ENCODE data around the gene CNTN4. TPM values are rescaled to one million over a fixed set of nuclear protein-coding genes. Genes with fewer than 3 reads are reported as not detected.

Gene CNTN4
- polyA plus RNA-seq, 1 donor (not counting 4 experiments of a cell fraction or from before 2014, with no cell fraction given): not detected

GRCh38 chr3:2889736-2890135, 791.1 kb downstream of the CNTN4 start:
- no peaks in the 10 kb centered on the region for H3K79me2 ChIP-seq (ENCODE audit: control insufficient read depth, insufficient read depth, low read length)
- FAIRE-seq (no peak), DNase-seq (ENCODE audit: low read depth, low spot score) (no peak)
- H3K4me2 ChIP-seq (ENCODE audit: control insufficient read depth, extremely low read depth, insufficient read depth, low read depth, low read length): no peak overlapping the region
- H3K27me3 ChIP-seq (ENCODE audit: control insufficient read depth, extremely low read depth, insufficient read depth, low read length): no peaks in the 10 kb centered on the region
- no peaks in the 10 kb centered on the region for H3K4me1 ChIP-seq (ENCODE audit: control insufficient read depth, extremely low read depth, insufficient read depth, low read length)
- H3K9me3 ChIP-seq (ENCODE audit: control insufficient read depth, low read depth, low read length): peaks cover 1% of the 10 kb centered on the region
- H3K4me3 ChIP-seq (ENCODE audit: control insufficient read depth in 2 of 3, extremely low read depth in 1 of 3, insufficient read depth in 2 of 3, low read depth in 1 of 3, low read length in 3 of 3): no peak overlapping the region
- no peaks in the 10 kb centered on the region for H3K36me3 ChIP-seq (ENCODE audit: control insufficient read depth in 2 of 2, extremely low read depth in 1 of 2, insufficient read depth in 2 of 2, low read length in 2 of 2)
- H3K27ac ChIP-seq (ENCODE audit: control insufficient read depth, insufficient read depth, low read length): no peak overlapping the region
- TF ChIP-seq, protein P1, sequence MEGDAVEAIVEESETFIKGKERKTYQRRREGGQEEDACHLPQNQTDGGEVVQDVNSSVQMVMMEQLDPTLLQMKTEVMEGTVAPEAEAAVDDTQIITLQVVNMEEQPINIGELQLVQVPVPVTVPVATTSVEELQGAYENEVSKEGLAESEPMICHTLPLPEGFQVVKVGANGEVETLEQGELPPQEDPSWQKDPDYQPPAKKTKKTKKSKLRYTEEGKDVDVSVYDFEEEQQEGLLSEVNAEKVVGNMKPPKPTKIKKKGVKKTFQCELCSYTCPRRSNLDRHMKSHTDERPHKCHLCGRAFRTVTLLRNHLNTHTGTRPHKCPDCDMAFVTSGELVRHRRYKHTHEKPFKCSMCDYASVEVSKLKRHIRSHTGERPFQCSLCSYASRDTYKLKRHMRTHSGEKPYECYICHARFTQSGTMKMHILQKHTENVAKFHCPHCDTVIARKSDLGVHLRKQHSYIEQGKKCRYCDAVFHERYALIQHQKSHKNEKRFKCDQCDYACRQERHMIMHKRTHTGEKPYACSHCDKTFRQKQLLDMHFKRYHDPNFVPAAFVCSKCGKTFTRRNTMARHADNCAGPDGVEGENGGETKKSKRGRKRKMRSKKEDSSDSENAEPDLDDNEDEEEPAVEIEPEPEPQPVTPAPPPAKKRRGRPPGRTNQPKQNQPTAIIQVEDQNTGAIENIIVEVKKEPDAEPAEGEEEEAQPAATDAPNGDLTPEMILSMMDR (optimal IDR thresholded peaks at IDR 0.05 in 1 of 3, IDR thresholded peaks at IDR 0.05 in 1 of 3, conservative IDR thresholded peaks at IDR 0.05 in 1 of 3; ENCODE audit: extremely low read depth in 1 of 3, insufficient read depth in 2 of 3, low read length in 3 of 3): no peak
- no peak for TF ChIP-seq EZH2 (IDR thresholded peaks at IDR 0.05; ENCODE audit: low read length)
- no peak overlapping the region for H2AFZ ChIP-seq (ENCODE audit: control insufficient read depth, low read length)
- dilution Hi-C loops (cut with MboI; ENCODE audit: extremely low pct_ligation_motif_present, low sequenced_read_pairs): no loop called here
- H3K9me1 ChIP-seq (ENCODE audit: control insufficient read depth, extremely low read depth, insufficient read depth, low read length): no peaks in the 10 kb centered on the region
- no peak overlapping the region for H3K9ac ChIP-seq (ENCODE audit: control insufficient read depth, extremely low read depth, insufficient read depth, low read length)
- no peaks in the 10 kb centered on the region for H4K20me1 ChIP-seq (ENCODE audit: control insufficient read depth, extremely low read depth, insufficient read depth, low read length)

GRCh38 chr3:2896308-2896939, 797.8 kb downstream of the CNTN4 start:
- TF ChIP-seq EZH2 (IDR thresholded peaks at IDR 0.05; ENCODE audit: low read length): no peak
- TF ChIP-seq, protein P1 (optimal IDR thresholded peaks at IDR 0.05 in 1 of 3, IDR thresholded peaks at IDR 0.05 in 1 of 3, conservative IDR thresholded peaks at IDR 0.05 in 1 of 3; ENCODE audit: extremely low read depth in 1 of 3, insufficient read depth in 2 of 3, low read length in 3 of 3): no peak
- no peaks in the 10 kb centered on the region for H3K27me3 ChIP-seq (ENCODE audit: control insufficient read depth, extremely low read depth, insufficient read depth, low read length)
- dilution Hi-C loops (cut with MboI; ENCODE audit: extremely low pct_ligation_motif_present, low sequenced_read_pairs): no loop called here
- H3K4me3 ChIP-seq (ENCODE audit: control insufficient read depth in 2 of 3, extremely low read depth in 1 of 3, insufficient read depth in 2 of 3, low read depth in 1 of 3, low read length in 3 of 3): no peak overlapping the region
- no peaks in the 10 kb centered on the region for H3K79me2 ChIP-seq (ENCODE audit: control insufficient read depth, insufficient read depth, low read length)
- no peaks in the 10 kb centered on the region for H4K20me1 ChIP-seq (ENCODE audit: control insufficient read depth, extremely low read depth, insufficient read depth, low read length)
- no peaks in the 10 kb centered on the region for H3K9me1 ChIP-seq (ENCODE audit: control insufficient read depth, extremely low read depth, insufficient read depth, low read length)
- H3K4me1 ChIP-seq (ENCODE audit: control insufficient read depth, extremely low read depth, insufficient read depth, low read length): no peaks in the 10 kb centered on the region
- no peak overlapping the region for H3K4me2 ChIP-seq (ENCODE audit: control insufficient read depth, extremely low read depth, insufficient read depth, low read depth, low read length)
- no peak overlapping the region for H3K27ac ChIP-seq (ENCODE audit: control insufficient read depth, insufficient read depth, low read length)
- no peak overlapping the region for H2AFZ ChIP-seq (ENCODE audit: control insufficient read depth, low read length)
- no peaks in the 10 kb centered on the region for H3K9me3 ChIP-seq (ENCODE audit: control insufficient read depth, low read depth, low read length)
- no peaks in the 10 kb centered on the region for H3K36me3 ChIP-seq (ENCODE audit: control insufficient read depth in 2 of 2, extremely low read depth in 1 of 2, insufficient read depth in 2 of 2, low read length in 2 of 2)
- FAIRE-seq (no peak), DNase-seq (ENCODE audit: low read depth, low spot score) (no peak)
- H3K9ac ChIP-seq (ENCODE audit: control insufficient read depth, extremely low read depth, insufficient read depth, low read length): no peak overlapping the region

All from keratinocyte (primary cell).